Stimulated activated CD4-positive, alpha-beta T cell treated with anti-CD3 and anti-CD28 coated beads, Interleukin-1b, Interleukin-23, amount 100 ng/mL, for 1 hour (primary cell): ENCODE data around the gene GSG1L.
"Not testable (repeated sequence)": the region's sequence is repeated elsewhere in the genome, so short reads cannot be mapped to it uniquely, and the experiment has no call there.

Source experiments
- DNase-seq, 2 donors: peaks; one replicate each; pipeline ENCODE4 v3.0.0-alpha.2; 2020; ENCODE audit warnings: low read depth in 2 of 2

GSG1L gene

GRCh38 chr16:27950206-27950887, 113.2 kb downstream of the GSG1L start:
- DNase-seq = no peak

DNA sequence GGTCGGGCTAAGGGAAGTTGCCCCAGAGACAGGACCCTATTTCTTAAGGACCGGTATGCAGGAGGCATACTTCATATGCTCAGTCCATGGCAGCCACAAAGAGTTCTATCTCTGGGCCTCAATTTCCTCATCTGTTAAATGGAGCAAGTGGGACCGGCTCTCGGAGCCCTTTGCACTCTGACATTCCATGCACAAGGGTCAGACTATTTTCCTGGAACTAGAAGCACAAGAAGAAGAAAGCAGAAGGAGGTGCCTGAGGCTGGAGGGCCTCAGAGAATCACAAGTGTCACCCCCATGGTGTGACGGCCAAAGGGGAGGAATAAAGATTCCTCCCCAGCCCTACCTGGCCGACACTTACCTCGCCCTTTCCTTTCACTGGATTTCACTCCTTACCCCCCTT, 115.8 kb downstream of the GSG1L start:
- no peak for DNase-seq

GRCh38 chr16:27945233-27945973, 118.1 kb downstream of the GSG1L start:
- no peak for DNase-seq

- DNase-seq = no peak
Observed at GRCh38 chr16:27943766-27944165, 119.7 kb downstream of the GSG1L start.

DNA sequence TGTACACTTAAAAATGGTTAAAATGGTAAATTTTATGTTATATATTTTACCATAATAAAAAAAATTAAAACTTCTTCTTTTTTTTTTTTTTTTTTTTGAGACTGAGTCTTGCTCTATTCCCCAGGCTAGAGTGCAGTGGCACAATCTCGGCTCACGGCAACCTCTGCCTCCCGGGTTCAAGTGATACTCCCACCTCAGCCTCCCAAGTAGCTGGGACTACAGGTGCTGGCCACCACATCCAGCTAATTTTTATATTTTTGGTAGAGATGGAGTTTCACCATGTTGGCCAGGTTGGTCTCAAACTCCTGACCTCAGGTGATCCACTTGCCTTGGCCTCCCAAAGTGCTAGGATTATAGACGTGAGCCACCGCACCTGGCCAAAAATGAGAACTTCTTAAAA, 121.4 kb downstream of the GSG1L start:
- DNase-seq = not testable (repeated sequence)

DNA sequence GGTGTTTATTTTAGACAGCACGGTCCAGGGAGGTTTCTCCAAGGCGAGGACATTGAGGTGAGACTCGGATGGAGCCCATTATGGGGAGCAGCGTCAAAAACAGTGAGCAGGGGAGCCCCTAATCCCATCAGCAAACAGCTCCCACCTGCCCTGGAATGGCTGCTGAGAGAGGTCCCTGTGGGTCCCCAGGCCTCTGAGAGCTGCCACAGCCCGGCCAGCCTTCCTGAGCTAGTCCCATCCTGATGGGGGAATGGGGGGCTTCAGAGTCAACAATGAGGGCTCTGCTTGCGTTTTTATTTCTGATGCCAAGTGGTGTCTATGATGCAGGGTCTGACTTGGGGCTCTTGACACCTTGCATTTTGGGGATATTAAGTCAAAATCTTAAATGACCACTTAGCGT, 128.4 kb downstream of the GSG1L start:
- no peak for DNase-seq

DNA sequence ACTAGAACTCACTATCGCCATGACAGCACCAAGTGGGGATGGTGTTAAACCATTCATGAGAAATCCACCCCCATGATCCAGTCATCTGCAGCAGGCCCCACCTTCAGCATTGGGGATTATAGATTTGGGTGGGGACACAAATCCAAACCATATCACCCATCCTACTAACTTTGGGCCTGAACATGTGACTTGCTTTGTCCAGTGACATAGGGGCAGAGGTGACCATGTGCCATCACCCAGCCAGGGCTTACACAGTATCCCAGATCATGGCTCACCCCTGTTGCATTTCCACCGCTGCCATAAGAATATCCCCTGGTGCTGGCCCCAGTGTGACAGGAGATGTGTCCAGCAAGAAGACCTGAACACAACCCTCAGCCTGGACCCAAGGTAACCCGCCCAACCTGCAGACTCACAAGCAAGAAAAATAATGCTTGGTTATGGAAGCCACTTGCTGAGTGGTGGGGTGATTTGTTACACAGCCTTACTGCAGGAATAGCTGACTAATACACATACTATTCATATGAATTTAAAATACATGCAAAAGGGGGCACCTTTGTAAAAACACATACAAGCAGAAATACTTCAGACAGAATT, 130.9 kb downstream of the GSG1L start:
- DNase-seq = no peak

DNA sequence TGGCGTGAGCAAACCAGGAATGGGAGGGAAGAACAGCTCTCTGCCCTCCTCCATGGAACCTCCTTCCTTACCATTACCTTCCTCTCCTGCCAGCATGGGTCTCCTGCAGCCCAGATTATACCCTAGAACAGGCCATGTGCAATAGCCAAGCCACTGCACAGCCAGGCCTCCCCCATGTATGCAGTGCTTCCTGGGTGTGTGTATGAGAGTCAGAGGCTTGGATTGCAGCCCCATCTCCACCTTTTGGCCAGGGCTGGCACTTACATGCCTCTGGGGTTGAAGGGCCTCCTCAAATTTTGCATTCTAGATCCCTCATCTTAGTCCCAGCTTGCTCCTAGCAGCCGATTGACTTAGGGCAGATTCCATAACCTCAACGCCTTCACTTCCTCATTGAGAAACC, 133.7 kb downstream of the GSG1L start:
- DNase-seq = no peak

- no peak for DNase-seq
Observed at GRCh38 chr16:27928542-27928941, 135.0 kb downstream of the GSG1L start.

- DNase-seq = no peak
Observed at GRCh38 chr16:27927266-27927901, 136.1 kb downstream of the GSG1L start.

DNA sequence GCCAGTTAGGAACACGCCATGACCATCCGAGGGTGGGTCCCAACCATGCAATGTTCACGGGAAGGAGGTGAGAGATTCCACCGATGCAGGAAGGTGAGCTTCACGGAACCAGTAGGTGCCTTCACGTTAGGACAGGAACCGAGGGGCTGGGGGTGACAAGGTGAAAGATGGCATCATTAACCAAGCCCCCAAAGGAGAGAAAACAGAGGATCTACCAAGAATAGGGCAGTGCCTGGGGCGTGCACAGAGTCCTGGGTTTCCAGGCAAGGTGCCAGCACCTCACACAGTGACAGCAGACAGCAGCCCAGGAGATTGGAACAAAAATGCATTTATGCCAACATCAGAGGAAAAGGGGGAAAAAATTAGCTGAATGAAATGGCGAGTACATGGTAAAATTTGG, 137.9 kb downstream of the GSG1L start:
- DNase-seq = no peak

- no peak for DNase-seq
Observed at GRCh38 chr16:27924411-27925118, 138.9 kb downstream of the GSG1L start.

DNA sequence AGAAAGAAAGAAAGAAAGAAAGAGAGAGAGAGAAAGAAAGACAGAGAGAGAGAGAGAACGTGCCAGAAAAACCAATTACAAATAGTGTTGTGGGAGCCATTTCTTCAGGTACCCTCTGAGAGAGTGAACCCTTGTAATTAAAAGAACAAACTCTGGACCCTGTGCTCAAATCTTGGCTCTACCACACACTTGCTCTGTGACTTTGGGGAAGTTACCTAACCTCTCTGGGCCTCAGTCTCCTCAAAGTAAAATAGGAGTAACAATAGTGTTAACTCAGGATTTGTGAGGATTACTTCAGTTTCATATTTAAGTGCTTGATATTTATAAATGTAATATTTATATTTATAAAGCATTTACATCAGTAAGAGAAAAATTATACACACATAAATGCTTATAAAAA, 139.8 kb downstream of the GSG1L start:
- no peak for DNase-seq

GRCh38 chr16:27922433-27922832, 141.1 kb downstream of the GSG1L start:
- no peak for DNase-seq

- DNase-seq = no peak
Observed at GRCh38 chr16:27921134-27921533, 142.4 kb downstream of the GSG1L start.

DNA sequence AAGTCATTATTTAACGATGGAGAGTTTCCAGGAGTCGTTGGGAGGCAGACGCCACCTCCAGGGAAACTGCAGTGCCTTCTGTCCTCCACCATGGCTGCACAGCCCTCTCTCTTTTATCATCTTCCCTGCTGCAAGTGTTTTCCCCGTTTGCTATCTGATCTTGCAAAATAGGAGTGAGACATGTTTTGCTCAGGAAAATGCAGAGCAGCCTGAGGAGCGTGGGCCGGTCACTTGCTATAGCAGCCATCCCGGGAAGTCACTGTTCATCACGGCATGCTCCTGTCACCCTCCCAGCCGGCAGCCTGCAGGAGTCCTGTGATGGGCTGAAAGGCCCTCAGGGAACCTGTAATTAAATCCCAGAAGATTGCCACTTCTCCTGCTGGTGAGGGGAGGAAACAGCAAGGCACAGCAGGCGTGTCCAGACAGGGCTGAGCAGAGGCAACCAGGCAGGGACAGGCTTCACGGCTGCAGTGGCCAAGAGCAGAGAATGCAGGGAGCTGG, 143.1 kb downstream of the GSG1L start:
- no peak for DNase-seq

DNA sequence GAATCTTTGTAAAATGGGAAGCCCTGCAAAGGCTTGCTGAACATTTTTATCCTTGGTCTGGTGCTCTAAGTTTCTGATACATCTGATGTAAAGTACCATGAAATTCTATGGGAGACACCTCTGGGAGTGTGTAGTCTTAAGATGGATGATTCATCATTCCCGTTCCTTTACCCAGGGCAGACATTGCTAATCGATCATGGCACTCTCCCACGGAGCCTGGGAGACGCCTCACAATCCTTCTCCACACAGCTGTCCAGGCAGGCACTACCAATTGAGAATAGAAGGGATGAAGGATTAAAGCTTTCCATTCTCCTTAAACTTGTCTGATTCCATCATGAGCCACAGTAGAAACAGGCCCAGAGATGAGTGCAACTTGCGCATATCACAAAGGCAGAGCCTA, 144.8 kb downstream of the GSG1L start:
- no peak for DNase-seq

GRCh38 chr16:27917949-27918348, 145.6 kb downstream of the GSG1L start:
- no peak for DNase-seq

GRCh38 chr16:27911486-27911885, 152.0 kb downstream of the GSG1L start:
- DNase-seq = no peak

- no peak for DNase-seq
Observed at GRCh38 chr16:27907457-27907972, 156.0 kb downstream of the GSG1L start.

DNA sequence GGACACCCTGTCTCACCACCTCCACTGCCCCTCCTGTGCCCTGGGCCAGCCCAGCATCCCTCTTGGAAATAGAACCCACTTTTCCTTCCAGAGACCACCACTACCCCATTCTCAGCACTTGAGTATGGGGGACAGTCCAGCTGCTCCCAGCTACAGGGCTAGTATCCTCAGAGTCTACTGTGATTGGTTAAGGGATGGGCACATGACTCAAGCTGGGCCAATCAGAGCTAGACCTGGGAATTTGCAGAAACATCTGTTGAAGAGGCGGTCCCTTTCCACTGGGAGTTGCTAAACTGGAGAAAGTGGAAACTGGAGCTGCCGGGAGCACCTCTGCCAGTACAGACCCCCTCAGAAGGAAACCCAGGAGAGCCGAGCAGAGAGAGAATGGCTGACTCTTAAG, 156.6 kb downstream of the GSG1L start:
- DNase-seq = no peak
